A549 (cell line): ENCODE data around the gene OGFOD2.

Experiments used
- BHLHE40 ChIP-seq: IDR thresholded peaks from 2 replicates; pipeline ENCODE4 v1.6.1; 2012; ENCODE audit warnings: low read depth, low read length, inconsistent platforms
- EP300 ChIP-seq, 2 experiments: fragments of >200 bp; sonication (Bioruptor Twin); formaldehyde crosslinking; IDR thresholded peaks; 2 replicates in 1 of 2; 3 replicates in 1 of 2; pipeline ENCODE4 v1.6.1; 2016 to 2017
- FOXS1 ChIP-seq: fragments of 250-450 bp; sonication (Bioruptor Pico); IDR thresholded peaks from 2 replicates; pipeline ENCODE4 v1.5.0; 2020; ENCODE audit warnings: mild to moderate bottlenecking, moderate library complexity
- MAFK ChIP-seq: fragments of 450-650 bp; IDR thresholded peaks from 2 replicates; pipeline ENCODE4 v1.6.1; 2014; ENCODE audit not compliant: partially characterized antibody
- NFE2L2 ChIP-seq: fragments of 150-350 bp; conservative IDR thresholded peaks from 2 replicates; pipeline ENCODE4 v1.6.1; 2014; ENCODE audit warnings: low read length
- NPAS2 ChIP-seq: fragments of 250-450 bp; sonication (Bioruptor Pico); IDR thresholded peaks from 2 replicates; pipeline ENCODE4 v1.8.0; 2022; ENCODE audit warnings: mild to moderate bottlenecking, moderate library complexity, borderline replicate concordance
- NR3C1 ChIP-seq: fragments of >200 bp; sonication (Bioruptor Twin); formaldehyde crosslinking; IDR thresholded peaks from 3 replicates; pipeline ENCODE4 v1.6.1; 2017
- POLR2A ChIP-seq: IDR thresholded peaks from 2 replicates; pipeline ENCODE4 v1.6.1; 2012; ENCODE audit warnings: mild to moderate bottlenecking, low read length
- SREBF2 ChIP-seq: fragments of 450-650 bp; IDR thresholded peaks from 2 replicates; pipeline ENCODE4 v1.6.1; 2014; ENCODE audit warnings: mild to moderate bottlenecking, moderate library complexity
- TF ChIP-seq, protein P1 (sequence below): fragments of >200 bp; sonication (Bioruptor Twin); formaldehyde crosslinking; IDR thresholded peaks from 3 replicates; pipeline ENCODE4 v1.5.1; 2016
- TF ChIP-seq, protein P2 (sequence below): fragments of 150-350 bp; IDR thresholded peaks from 2 replicates; pipeline ENCODE4 v1.6.1; 2014; ENCODE audit warnings: low read depth, mild to moderate bottlenecking, low read length
- TF ChIP-seq, protein P3 (sequence below): fragments of 250-450 bp; sonication (Bioruptor Pico); IDR thresholded peaks from 2 replicates; pipeline ENCODE4 v1.5.0; 2020; ENCODE audit warnings: low read depth, mild to moderate bottlenecking, moderate library complexity
- TF ChIP-seq, protein P4 (sequence below): IDR thresholded peaks from 2 replicates; pipeline ENCODE4 v1.6.1; 2012

DNA sequence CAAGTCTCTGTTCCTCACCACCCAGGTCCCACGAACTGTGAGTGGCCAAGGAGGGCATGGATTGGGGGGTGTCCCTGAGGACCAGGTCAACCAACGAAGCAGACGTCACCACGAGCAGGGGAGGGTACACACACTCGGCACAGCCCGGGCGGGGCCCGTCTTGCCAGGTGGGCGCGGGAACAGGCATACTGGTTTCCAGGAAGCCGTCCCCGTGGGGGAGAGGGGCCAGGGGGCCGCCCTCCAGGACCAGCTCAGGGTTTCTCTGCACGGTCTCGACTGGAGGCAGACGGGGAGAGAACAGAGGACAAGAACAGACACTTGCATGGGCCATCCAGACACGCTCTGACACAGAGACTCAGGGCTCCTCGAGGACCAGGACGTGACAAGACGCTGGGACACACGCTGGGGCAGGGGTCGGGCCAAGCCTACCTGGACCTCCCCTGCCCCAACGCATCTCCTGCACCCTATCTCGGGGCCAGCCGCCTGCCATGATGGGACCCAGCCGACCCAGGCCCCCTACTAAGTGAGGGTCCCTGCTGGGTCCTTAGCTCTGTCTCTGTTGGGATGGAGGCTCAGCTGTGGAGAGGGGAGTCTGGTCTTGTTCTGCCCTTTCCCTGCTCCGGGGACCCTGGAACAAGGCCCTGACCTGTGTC lies 16.7 kb downstream of the OGFOD2 start:
- TF ChIP-seq NFE2L2 (no peak), MAFK (no peak), BHLHE40 (no peak), POLR2A (no peak), FOXS1 (CRISPR knock-in tag) (no peak), NPAS2 (CRISPR knock-in tag) (no peak), EP300 (IDR thresholded peaks at IDR 0.05) (no peak), NR3C1 (no peak), SREBF2 (no peak)
- TF ChIP-seq, protein P1, sequence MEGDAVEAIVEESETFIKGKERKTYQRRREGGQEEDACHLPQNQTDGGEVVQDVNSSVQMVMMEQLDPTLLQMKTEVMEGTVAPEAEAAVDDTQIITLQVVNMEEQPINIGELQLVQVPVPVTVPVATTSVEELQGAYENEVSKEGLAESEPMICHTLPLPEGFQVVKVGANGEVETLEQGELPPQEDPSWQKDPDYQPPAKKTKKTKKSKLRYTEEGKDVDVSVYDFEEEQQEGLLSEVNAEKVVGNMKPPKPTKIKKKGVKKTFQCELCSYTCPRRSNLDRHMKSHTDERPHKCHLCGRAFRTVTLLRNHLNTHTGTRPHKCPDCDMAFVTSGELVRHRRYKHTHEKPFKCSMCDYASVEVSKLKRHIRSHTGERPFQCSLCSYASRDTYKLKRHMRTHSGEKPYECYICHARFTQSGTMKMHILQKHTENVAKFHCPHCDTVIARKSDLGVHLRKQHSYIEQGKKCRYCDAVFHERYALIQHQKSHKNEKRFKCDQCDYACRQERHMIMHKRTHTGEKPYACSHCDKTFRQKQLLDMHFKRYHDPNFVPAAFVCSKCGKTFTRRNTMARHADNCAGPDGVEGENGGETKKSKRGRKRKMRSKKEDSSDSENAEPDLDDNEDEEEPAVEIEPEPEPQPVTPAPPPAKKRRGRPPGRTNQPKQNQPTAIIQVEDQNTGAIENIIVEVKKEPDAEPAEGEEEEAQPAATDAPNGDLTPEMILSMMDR = no peak
- TF ChIP-seq, protein P2, sequence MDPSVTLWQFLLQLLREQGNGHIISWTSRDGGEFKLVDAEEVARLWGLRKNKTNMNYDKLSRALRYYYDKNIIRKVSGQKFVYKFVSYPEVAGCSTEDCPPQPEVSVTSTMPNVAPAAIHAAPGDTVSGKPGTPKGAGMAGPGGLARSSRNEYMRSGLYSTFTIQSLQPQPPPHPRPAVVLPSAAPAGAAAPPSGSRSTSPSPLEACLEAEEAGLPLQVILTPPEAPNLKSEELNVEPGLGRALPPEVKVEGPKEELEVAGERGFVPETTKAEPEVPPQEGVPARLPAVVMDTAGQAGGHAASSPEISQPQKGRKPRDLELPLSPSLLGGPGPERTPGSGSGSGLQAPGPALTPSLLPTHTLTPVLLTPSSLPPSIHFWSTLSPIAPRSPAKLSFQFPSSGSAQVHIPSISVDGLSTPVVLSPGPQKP = no peak
- TF ChIP-seq, protein P3, sequence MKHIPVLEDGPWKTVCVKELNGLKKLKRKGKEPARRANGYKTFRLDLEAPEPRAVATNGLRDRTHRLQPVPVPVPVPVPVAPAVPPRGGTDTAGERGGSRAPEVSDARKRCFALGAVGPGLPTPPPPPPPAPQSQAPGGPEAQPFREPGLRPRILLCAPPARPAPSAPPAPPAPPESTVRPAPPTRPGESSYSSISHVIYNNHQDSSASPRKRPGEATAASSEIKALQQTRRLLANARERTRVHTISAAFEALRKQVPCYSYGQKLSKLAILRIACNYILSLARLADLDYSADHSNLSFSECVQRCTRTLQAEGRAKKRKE (CRISPR knock-in tag) = no peak
- TF ChIP-seq, protein P4, sequence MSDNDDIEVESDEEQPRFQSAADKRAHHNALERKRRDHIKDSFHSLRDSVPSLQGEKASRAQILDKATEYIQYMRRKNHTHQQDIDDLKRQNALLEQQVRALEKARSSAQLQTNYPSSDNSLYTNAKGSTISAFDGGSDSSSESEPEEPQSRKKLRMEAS = no peak
